ENCODE results near the gene CRABP2. TPM values are rescaled to one million over a fixed set of nuclear protein-coding genes. Genes with fewer than 3 reads are reported as not detected.

CRABP2 gene
- total and polyA plus RNA-seq, 2 of the 13 experiments (the other 11 are each of a cell fraction or from before 2014, with no cell fraction given), result 0.40 to 0.60 TPM

DNA sequence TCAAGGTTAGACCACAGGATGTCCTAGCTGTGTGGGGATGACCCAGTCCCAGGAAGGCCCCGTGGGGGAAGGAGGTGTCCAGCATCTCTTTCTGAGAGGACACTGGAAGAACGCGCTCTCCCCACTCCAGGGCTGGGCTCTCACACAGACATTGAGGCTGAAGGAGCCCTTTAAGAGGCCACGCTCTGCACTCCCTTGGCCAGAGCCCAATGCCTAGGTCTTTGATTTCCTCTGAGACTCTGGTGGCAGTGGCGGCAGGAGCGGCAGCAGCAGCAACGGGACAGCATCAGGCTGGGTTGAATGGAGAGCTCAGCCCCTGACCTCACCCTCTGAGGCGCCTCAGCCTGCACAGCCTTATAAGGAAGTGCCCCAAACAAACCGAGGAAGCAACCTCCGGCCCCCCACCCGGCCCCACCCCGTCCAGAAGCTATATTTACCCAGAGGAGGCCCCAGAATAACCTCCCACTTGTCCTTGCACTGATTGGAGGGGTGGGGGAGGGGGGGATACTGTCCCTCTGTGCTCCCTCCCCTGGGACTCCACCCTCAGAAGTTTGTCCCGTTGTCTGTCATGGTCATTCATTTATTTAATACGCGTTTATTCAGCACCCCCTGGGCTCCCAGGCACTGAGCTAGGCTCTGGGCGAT lies 40.5 kb downstream of the CRABP2 start (continued):
- TF ChIP-seq, protein P1, sequence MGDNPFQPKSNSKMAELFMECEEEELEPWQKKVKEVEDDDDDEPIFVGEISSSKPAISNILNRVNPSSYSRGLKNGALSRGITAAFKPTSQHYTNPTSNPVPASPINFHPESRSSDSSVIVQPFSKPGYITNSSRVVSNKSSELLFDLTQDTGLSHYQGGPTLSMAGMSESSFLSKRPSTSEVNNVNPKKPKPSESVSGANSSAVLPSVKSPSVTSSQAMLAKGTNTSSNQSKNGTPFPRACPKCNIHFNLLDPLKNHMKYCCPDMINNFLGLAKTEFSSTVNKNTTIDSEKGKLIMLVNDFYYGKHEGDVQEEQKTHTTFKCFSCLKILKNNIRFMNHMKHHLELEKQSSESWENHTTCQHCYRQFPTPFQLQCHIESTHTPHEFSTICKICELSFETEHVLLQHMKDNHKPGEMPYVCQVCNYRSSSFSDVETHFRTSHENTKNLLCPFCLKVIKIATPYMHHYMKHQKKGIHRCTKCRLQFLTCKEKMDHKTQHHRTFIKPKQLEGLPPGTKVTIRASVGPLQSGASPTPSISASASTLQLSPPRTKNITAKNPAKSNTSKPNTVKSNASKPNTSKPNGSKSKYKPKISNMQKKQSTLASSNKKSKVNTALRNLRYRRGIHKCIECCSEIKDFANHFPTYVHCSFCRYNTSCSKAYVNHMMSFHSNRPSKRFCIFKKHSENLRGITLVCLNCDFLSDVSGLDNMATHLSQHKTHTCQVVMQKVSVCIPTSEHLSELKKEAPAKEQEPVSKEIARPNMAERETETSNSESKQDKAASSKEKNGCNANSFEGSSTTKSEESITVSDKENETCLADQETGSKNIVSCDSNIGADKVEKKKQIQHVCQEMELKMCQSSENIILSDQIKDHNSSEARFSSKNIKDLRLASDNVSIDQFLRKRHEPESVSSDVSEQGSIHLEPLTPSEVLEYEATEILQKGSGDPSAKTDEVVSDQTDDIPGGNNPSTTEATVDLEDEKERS (CRISPR knock-in tag; IDR thresholded peaks at IDR 0.05), result no peak
- TF ChIP-seq HNF4G (IDR thresholded peaks at IDR 0.05; ENCODE audit: borderline replicate concordance, low read depth, low read length) (0 out of 2 replicates have a peak, but pooled peaks have one; percentile 5), HNF4G (CRISPR knock-in tag; IDR thresholded peaks at IDR 0.05; ENCODE audit: borderline replicate concordance, low read depth) (no peak), ZNF841 (CRISPR knock-in tag; IDR thresholded peaks at IDR 0.05; ENCODE audit: borderline replicate concordance) (no peak), ZFP37 (CRISPR knock-in tag; IDR thresholded peaks at IDR 0.05; ENCODE audit: borderline replicate concordance) (no peak), CREB1 (IDR thresholded peaks at IDR 0.05) (no peak), CREB1 (CRISPR knock-in tag; IDR thresholded peaks at IDR 0.05) (no peak), HIVEP1 (CRISPR knock-in tag; IDR thresholded peaks at IDR 0.05) (no peak), RBFOX2 (IDR thresholded peaks at IDR 0.05; ENCODE audit: low read depth, low read length) (0 out of 2 replicates have a peak, but pooled peaks have one; percentile 19), FOXA3 (CRISPR knock-in tag; IDR thresholded peaks at IDR 0.05) (no peak), DNMT1 (CRISPR knock-in tag; IDR thresholded peaks at IDR 0.05) (no peak), YY1 (IDR thresholded peaks at IDR 0.05; ENCODE audit: insufficient read depth, insufficient replicate concordance, low read depth, low read length) (no peak), SMAD3 (CRISPR knock-in tag; IDR thresholded peaks at IDR 0.05) (no peak), ZNF451 (CRISPR knock-in tag; IDR thresholded peaks at IDR 0.05) (no peak)
- TF ChIP-seq, protein P2, sequence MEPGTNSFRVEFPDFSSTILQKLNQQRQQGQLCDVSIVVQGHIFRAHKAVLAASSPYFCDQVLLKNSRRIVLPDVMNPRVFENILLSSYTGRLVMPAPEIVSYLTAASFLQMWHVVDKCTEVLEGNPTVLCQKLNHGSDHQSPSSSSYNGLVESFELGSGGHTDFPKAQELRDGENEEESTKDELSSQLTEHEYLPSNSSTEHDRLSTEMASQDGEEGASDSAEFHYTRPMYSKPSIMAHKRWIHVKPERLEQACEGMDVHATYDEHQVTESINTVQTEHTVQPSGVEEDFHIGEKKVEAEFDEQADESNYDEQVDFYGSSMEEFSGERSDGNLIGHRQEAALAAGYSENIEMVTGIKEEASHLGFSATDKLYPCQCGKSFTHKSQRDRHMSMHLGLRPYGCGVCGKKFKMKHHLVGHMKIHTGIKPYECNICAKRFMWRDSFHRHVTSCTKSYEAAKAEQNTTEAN (CRISPR knock-in tag; conservative IDR thresholded peaks at IDR 0.05), result no peak
- TF ChIP-seq, protein P3, sequence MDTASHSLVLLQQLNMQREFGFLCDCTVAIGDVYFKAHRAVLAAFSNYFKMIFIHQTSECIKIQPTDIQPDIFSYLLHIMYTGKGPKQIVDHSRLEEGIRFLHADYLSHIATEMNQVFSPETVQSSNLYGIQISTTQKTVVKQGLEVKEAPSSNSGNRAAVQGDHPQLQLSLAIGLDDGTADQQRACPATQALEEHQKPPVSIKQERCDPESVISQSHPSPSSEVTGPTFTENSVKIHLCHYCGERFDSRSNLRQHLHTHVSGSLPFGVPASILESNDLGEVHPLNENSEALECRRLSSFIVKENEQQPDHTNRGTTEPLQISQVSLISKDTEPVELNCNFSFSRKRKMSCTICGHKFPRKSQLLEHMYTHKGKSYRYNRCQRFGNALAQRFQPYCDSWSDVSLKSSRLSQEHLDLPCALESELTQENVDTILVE (CRISPR knock-in tag; IDR thresholded peaks at IDR 0.05), result no peak
- TF ChIP-seq, protein P4, sequence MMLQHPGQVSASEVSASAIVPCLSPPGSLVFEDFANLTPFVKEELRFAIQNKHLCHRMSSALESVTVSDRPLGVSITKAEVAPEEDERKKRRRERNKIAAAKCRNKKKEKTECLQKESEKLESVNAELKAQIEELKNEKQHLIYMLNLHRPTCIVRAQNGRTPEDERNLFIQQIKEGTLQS (CRISPR knock-in tag; IDR thresholded peaks at IDR 0.05), result no peak
- TF ChIP-seq, protein P5, sequence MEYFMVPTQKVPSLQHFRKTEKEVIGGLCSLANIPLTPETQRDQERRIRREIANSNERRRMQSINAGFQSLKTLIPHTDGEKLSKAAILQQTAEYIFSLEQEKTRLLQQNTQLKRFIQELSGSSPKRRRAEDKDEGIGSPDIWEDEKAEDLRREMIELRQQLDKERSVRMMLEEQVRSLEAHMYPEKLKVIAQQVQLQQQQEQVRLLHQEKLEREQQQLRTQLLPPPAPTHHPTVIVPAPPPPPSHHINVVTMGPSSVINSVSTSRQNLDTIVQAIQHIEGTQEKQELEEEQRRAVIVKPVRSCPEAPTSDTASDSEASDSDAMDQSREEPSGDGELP (IDR thresholded peaks at IDR 0.05; ENCODE audit: borderline replicate concordance, low read depth), result 0 out of 2 replicates have a peak, but pooled peaks have one; percentile 3
- TF ChIP-seq, protein P6, sequence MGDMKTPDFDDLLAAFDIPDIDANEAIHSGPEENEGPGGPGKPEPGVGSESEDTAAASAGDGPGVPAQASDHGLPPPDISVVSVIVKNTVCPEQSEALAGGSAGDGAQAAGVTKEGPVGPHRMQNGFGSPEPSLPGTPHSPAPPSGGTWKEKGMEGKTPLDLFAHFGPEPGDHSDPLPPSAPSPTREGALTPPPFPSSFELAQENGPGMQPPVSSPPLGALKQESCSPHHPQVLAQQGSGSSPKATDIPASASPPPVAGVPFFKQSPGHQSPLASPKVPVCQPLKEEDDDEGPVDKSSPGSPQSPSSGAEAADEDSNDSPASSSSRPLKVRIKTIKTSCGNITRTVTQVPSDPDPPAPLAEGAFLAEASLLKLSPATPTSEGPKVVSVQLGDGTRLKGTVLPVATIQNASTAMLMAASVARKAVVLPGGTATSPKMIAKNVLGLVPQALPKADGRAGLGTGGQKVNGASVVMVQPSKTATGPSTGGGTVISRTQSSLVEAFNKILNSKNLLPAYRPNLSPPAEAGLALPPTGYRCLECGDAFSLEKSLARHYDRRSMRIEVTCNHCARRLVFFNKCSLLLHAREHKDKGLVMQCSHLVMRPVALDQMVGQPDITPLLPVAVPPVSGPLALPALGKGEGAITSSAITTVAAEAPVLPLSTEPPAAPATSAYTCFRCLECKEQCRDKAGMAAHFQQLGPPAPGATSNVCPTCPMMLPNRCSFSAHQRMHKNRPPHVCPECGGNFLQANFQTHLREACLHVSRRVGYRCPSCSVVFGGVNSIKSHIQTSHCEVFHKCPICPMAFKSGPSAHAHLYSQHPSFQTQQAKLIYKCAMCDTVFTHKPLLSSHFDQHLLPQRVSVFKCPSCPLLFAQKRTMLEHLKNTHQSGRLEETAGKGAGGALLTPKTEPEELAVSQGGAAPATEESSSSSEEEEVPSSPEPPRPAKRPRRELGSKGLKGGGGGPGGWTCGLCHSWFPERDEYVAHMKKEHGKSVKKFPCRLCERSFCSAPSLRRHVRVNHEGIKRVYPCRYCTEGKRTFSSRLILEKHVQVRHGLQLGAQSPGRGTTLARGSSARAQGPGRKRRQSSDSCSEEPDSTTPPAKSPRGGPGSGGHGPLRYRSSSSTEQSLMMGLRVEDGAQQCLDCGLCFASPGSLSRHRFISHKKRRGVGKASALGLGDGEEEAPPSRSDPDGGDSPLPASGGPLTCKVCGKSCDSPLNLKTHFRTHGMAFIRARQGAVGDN (CRISPR knock-in tag; IDR thresholded peaks at IDR 0.05), result peak; percentile 48
